OCI-LY3 (cell line): Measurements from ENCODE around the gene DDX39B.
"Not testable (repeated sequence)": the region's sequence is repeated elsewhere in the genome, so short reads cannot be mapped to it uniquely, and the experiment has no call there.

ENCODE experiments used
- H2AFZ ChIP-seq: fragments of 200-600, 300-600 bp; shearing (Covaris generic); 2 replicates; pipeline ENCODE4 v1.6.0; 2014; ENCODE audit warnings: antibody characterized with exemption, low read depth, low read length
- H3K27ac ChIP-seq: fragments of 200-600, 300-600 bp; sonication (generic); 2 replicates; pipeline ENCODE4 v1.5.1; 2014; ENCODE audit warnings: mild to moderate bottlenecking, low read length, moderate library complexity, mixed read lengths
- H3K27me3 ChIP-seq: fragments of 200-600, 300-600 bp; sonication (generic); 2 replicates; pipeline ENCODE4 v1.6.1; 2014; ENCODE audit warnings: low read depth, low read length, mixed read lengths
- H3K36me3 ChIP-seq: fragments of 200-600, 300-600 bp; sonication (generic); replicated peaks from 2 replicates; pipeline ENCODE3; 2014; ENCODE audit warnings: low read depth, low read length, mixed read lengths
- H3K4me1 ChIP-seq: fragments of 300-600, 200-600 bp; sonication (generic); 2 replicates; pipeline ENCODE4 v1.6.1; 2014; ENCODE audit warnings: low read length, mixed read lengths
- H3K4me2 ChIP-seq: fragments of 200-600, 300-600 bp; sonication (generic); 2 replicates; pipeline ENCODE4 v1.6.1; 2014; ENCODE audit warnings: low read length, mixed read lengths
- H3K4me3 ChIP-seq: fragments of 300-600, 200-600 bp; sonication (generic); 2 replicates; pipeline ENCODE4 v1.5.1; 2014; ENCODE audit warnings: antibody characterized with exemption, mild to moderate bottlenecking, low read length, moderate library complexity
- H3K79me2 ChIP-seq: fragments of 300-600, 200-600 bp; shearing (Covaris generic); 2 replicates; pipeline ENCODE4 v1.6.1; 2014; ENCODE audit warnings: mild to moderate bottlenecking, low read length, mixed read lengths
- H3K9ac ChIP-seq: fragments of 300-600, 200-600 bp; shearing (Covaris generic); 2 replicates; pipeline ENCODE4 v1.6.0; 2014; ENCODE audit warnings: mild to moderate bottlenecking, low read length, moderate library complexity
- H3K9me3 ChIP-seq: fragments of 200-600, 300-600 bp; shearing (Covaris generic); 2 replicates; pipeline ENCODE4 v1.6.1; 2014; ENCODE audit warnings: low read length, mixed read lengths; ENCODE audit not compliant: insufficient read depth
- H4K20me1 ChIP-seq: fragments of 200-600, 300-600 bp; sonication (generic); 2 replicates; pipeline ENCODE4 v1.6.1; 2016; ENCODE audit warnings: low read length, mixed read lengths; ENCODE audit not compliant: insufficient read depth
- CTCF ChIP-seq: fragments of 200-600, 300-600 bp; sonication (generic); IDR thresholded peaks from 2 replicates; pipeline ENCODE4 v1.5.1; 2014; ENCODE audit warnings: antibody characterized with exemption, low read length, low read depth
- EZH2phosphoT487 ChIP-seq: fragments of 200-600 bp; shearing (Covaris generic); IDR thresholded peaks from 2 replicates; pipeline ENCODE4 v1.6.1; 2018; ENCODE audit warnings: antibody characterized with exemption, mixed run types, low read depth

Gene DDX39B

GRCh38 chr6:31489086-31489485 is 52.7 kb downstream of the DDX39B start:
- no peaks in the 10 kb centered on the region for H4K20me1 ChIP-seq
- no peak overlapping the region for H3K4me3 ChIP-seq
- no peaks in the 10 kb centered on the region for H3K36me3 ChIP-seq
- no peaks in the 10 kb centered on the region for H3K79me2 ChIP-seq
- no peak overlapping the region for H3K27ac ChIP-seq
- H2AFZ ChIP-seq: no peak overlapping the region
- no peak overlapping the region for H3K4me2 ChIP-seq
- H3K4me1 ChIP-seq: peaks cover 8% of the 10 kb centered on the region; the same call in 1 of the 2 replicates
- H3K27me3 ChIP-seq: no peaks in the 10 kb centered on the region
- no peak for TF ChIP-seq EZH2phosphoT487
- no peak for TF ChIP-seq CTCF
- H3K9me3 ChIP-seq: no peaks in the 10 kb centered on the region
- H3K9ac ChIP-seq: no peak overlapping the region

DNA sequence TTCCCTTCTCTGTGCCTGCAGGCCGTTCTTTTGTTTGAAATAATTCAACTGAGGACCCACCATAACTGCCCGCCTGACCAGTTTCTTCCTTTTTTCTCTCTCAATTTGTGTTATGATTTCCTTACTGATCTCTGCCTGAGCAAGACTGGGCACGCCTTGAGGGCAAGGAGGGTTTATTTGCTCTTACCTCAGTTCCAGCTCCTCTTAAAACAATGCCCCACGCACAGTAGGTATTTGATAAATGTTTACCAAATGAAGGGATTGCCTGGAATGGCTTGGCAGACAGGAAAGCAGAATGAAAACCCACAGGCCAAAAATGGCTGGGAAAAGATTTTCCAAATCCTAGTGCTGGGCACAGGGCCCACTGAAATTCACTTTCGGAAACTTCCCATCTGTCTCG is 54.1 kb downstream of the DDX39B start:
- H3K4me3 ChIP-seq, H3K9ac ChIP-seq, H3K27ac ChIP-seq, H3K9me3 ChIP-seq, H4K20me1 ChIP-seq, H2AFZ ChIP-seq, H3K27me3 ChIP-seq, H3K36me3 ChIP-seq, H3K79me2 ChIP-seq, H3K4me2 ChIP-seq, H3K4me1 ChIP-seq: not testable (repeated sequence)

DNA sequence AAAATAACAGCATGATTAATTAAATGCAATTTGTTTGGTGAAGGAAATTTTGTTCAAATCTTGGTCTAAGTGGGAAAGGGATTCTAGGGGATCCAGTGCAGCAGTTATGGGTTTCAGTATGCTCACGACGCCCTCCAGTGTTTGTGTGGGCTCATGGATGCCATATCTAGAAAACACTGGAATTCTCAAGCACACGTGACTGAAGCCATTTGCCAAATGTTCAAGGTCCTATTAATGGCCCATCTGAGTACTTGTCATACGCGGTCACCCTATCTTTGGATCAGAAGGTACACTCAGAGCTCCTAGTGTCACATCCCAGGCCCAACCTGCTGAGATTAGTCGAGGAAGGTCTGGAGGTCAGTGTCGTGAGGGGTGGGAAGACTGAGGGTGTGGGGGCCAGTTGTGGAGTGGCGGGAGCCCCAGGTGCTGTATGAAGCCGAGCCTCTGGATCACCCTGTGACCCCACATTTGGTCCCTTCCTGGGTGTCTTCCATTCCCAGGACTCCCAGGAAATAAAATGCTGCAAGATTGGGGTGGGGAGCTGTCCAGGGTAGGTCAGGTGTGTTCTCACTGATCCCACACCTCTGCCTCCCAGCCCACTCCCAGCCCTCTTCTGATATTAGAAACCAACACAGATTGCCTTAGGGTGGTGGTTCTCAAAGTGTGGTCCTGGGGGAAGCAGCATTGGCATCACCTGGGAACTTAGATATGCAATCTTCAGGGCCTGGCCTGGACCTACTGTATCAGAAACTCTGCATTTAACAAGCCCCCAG is 55.6 kb downstream of the DDX39B start:
- not testable (repeated sequence) for H3K79me2 ChIP-seq, H4K20me1 ChIP-seq, H3K36me3 ChIP-seq, H2AFZ ChIP-seq, H3K9me3 ChIP-seq, H3K9ac ChIP-seq, H3K4me1 ChIP-seq, H3K4me2 ChIP-seq, H3K27ac ChIP-seq, H3K4me3 ChIP-seq, H3K27me3 ChIP-seq

GRCh38 chr6:31485055-31485454 is 56.7 kb downstream of the DDX39B start:
- Histone ChIP-seq H3K27ac (no peak overlapping the region), H3K79me2 (no peaks in the 10 kb centered on the region), H4K20me1 (no peaks in the 10 kb centered on the region), H3K36me3 (no peaks in the 10 kb centered on the region), H2AFZ (no peak overlapping the region), H3K4me3 (no peak overlapping the region), H3K4me2 (no peak overlapping the region), H3K9ac (no peak overlapping the region), H3K27me3 (no peaks in the 10 kb centered on the region), H3K9me3 (no peaks in the 10 kb centered on the region), H3K4me1 (no peaks in the 10 kb centered on the region)
- no peak for TF ChIP-seq CTCF
- TF ChIP-seq EZH2phosphoT487: no peak

GRCh38 chr6:31483392-31483791 is 58.4 kb downstream of the DDX39B start:
- Histone ChIP-seq H3K9me3 (no peaks in the 10 kb centered on the region), H3K36me3 (no peaks in the 10 kb centered on the region), H3K4me1 (no peaks in the 10 kb centered on the region), H3K9ac (no peak overlapping the region), H3K4me3 (no peak overlapping the region), H2AFZ (no peak overlapping the region), H3K27ac (no peak overlapping the region), H3K79me2 (no peaks in the 10 kb centered on the region), H3K27me3 (no peaks in the 10 kb centered on the region), H3K4me2 (no peak overlapping the region), H4K20me1 (no peaks in the 10 kb centered on the region)
- TF ChIP-seq CTCF: no peak
- TF ChIP-seq EZH2phosphoT487: no peak
